ENCODE results near the gene USH2A. TPM values are rescaled to one million over a fixed set of nuclear protein-coding genes. Genes with fewer than 3 reads are reported as not detected.
A peak's percentile ranks its signal among the peaks of the same experiment; 100 is the strongest.

USH2A gene
- total and polyA plus RNA-seq, 7 donors = under 0.01 to 0.32 (median 0.30) TPM; not detected in 4

DNA sequence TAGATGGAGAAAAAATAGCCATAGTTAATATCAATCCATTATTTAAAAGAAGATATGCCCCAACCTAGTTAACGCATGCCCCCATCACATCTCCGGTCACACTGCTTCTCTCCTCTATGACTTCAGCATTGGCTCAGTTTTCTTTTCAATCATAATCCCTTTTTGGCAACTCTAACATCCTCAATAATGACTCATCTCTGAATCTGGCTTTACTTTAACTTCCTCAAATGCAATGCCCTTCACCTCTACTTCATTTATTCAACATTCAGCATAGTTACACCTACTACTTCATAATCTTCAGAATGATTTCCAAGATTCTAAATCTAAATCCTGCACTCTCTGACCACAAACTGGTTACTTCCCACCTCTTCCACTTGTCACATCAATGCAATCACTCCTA, 417.3 kb downstream of the USH2A start:
- no peak overlapping the region for H3K27ac ChIP-seq
- WGBS, 3 donors = 26 to 45% (median 33%) methylated on average over 2 of the region's 2 CpGs
- DNase-seq (no peak), ATAC-seq (no peak)
- H3K36me3 ChIP-seq (ENCODE audit: insufficient read depth in 1 of 2, low read depth in 1 of 2) = no peaks in the 10 kb centered on the region
- intact Hi-C loops (cut with DNase I) = no loop called here
- H3K27me3 ChIP-seq (ENCODE audit: insufficient read depth in 3 of 3, low read length in 2 of 3) = no peaks in the 10 kb centered on the region
- TF ChIP-seq CTCF (IDR thresholded peaks at IDR 0.05) = no peak
- no peaks in the 10 kb centered on the region for H3K4me1 ChIP-seq
- no peaks in the 10 kb centered on the region for H3K9me3 ChIP-seq
- H3K4me3 ChIP-seq = no peak overlapping the region

DNA sequence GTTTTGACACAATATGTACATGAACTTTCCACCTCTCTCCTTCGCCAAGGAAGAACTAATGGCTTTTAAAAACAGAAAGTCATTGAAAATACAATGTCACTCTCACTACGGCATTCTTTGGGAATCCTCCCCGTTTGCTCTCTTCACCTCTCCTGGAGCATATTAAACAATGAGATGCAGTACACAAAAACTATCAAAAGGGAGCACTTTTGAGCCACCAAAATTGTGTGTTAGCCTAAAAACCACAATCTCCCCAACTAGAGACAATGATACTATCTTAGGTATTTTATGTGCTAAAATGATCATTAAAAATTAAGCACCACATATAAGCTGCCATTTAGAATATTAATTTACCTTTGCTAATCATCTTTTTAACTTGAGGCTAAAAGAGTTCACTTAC, 430.6 kb downstream of the USH2A start:
- TF ChIP-seq CTCF (IDR thresholded peaks at IDR 0.05) = peak; percentile 5
- H3K4me3 ChIP-seq = no peak overlapping the region
- intact Hi-C loops (cut with DNase I) = no loop called here
- no peaks in the 10 kb centered on the region for H3K4me1 ChIP-seq
- 5 to 21% (median 6%) methylated on average over 3 of the region's 3 CpGs for WGBS, 3 donors
- H3K27ac ChIP-seq = no peak overlapping the region
- no peak for ATAC-seq
- no peaks in the 10 kb centered on the region for H3K36me3 ChIP-seq (ENCODE audit: insufficient read depth in 1 of 2, low read depth in 1 of 2)
- no peak for DNase-seq
- H3K27me3 ChIP-seq (ENCODE audit: insufficient read depth in 3 of 3, low read length in 2 of 3) = no peaks in the 10 kb centered on the region
- no peaks in the 10 kb centered on the region for H3K9me3 ChIP-seq

DNA sequence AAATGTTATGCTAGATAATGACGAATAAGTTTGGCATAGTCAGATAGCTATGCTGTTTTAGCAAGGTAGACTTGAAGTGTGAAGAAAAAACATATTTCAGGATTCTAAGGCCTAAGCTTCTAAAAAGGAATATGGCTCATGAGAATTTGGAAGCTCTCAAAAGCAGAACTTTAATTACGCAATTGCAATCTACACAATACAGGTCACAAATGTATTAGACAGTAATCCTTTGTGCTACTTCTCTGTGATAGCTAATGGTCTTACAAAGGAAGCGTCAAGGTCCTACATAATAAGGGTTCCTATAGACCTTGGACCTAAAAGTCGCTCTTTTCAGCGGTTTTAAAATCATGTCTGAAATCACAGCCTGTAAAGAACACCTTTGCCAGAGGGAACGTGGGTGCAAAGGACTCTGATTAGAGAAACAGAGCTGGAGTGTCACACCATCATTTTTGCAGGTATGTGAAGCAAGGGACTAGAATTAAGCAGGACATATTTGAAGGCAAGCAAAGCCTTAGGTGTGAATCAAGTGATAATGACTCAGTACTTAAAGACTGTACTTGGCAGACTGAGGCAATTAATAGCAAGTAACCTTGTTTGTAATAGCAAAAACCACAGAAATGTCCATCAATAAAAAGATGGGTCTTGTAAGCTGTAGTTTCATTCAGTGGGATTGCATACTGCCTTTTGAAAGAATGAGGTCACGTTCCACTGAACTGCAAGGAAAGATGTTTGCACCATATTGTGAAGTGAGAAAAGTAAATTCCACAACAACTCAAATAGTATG, 436.0 kb downstream of the USH2A start:
- intact Hi-C loops (cut with DNase I) = no loop called here
- Histone ChIP-seq H3K9me3 (no peaks in the 10 kb centered on the region), H3K36me3 (ENCODE audit: insufficient read depth in 1 of 2, low read depth in 1 of 2) (no peaks in the 10 kb centered on the region), H3K4me3 (no peak overlapping the region), H3K4me1 (no peaks in the 10 kb centered on the region), H3K27me3 (ENCODE audit: insufficient read depth in 3 of 3, low read length in 2 of 3) (no peaks in the 10 kb centered on the region), H3K27ac (no peak overlapping the region)
- DNase-seq (no peak), ATAC-seq (no peak)
- 78 to 83% (median 81%) methylated on average over 7 of the region's 7 CpGs for WGBS, 3 donors
- TF ChIP-seq CTCF (IDR thresholded peaks at IDR 0.05) = no peak

- DNase-seq (no peak), ATAC-seq (no peak)
- no peaks in the 10 kb centered on the region for H3K4me1 ChIP-seq
- WGBS, 3 donors = 75 to 90% (median 78%) methylated on average over 1 of the region's 1 CpG
- H3K9me3 ChIP-seq = no peaks in the 10 kb centered on the region
- no peaks in the 10 kb centered on the region for H3K27me3 ChIP-seq (ENCODE audit: insufficient read depth in 3 of 3, low read length in 2 of 3)
- H3K36me3 ChIP-seq (ENCODE audit: insufficient read depth in 1 of 2, low read depth in 1 of 2) = no peaks in the 10 kb centered on the region
- TF ChIP-seq CTCF (IDR thresholded peaks at IDR 0.05) = no peak
- H3K27ac ChIP-seq = no peak overlapping the region
- intact Hi-C loops (cut with DNase I) = no loop called here
- no peak overlapping the region for H3K4me3 ChIP-seq
Measured at GRCh38 chr1:215986401-215986800, 436.8 kb downstream of the USH2A start.

DNA sequence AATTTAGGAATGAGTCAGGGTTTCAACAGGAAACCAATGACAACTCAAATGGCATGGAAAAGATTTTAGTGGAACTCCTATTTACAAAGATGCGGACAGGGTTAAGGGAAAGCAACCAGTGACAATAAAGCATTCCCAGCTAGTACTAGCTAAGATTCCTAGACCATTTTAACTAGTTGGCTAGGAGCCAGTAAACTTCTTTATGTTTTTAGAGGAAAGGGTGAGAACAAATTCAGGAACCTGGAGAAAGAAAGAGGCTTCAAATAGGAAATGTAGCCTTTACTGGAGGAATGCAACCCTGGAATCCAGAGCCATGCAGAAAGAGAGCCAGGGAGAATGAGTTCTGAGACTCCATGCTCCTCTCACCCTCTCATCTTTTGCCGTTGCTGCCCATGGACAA, 439.6 kb downstream of the USH2A start:
- H3K4me3 ChIP-seq = no peak overlapping the region
- no peaks in the 10 kb centered on the region for H3K9me3 ChIP-seq
- ATAC-seq = no peak
- no peak for DNase-seq
- intact Hi-C loops (cut with DNase I) = no loop called here
- no peaks in the 10 kb centered on the region for H3K36me3 ChIP-seq (ENCODE audit: insufficient read depth in 1 of 2, low read depth in 1 of 2)
- no peak for TF ChIP-seq CTCF (IDR thresholded peaks at IDR 0.05)
- no peaks in the 10 kb centered on the region for H3K27me3 ChIP-seq (ENCODE audit: insufficient read depth in 3 of 3, low read length in 2 of 3)
- 51 to 67% (median 58%) methylated on average over 2 of the region's 2 CpGs for WGBS, 3 donors
- no peaks in the 10 kb centered on the region for H3K4me1 ChIP-seq
- H3K27ac ChIP-seq = no peak overlapping the region
